Measurements from ENCODE around the gene ITGA2.

ITGA2 gene

DNA sequence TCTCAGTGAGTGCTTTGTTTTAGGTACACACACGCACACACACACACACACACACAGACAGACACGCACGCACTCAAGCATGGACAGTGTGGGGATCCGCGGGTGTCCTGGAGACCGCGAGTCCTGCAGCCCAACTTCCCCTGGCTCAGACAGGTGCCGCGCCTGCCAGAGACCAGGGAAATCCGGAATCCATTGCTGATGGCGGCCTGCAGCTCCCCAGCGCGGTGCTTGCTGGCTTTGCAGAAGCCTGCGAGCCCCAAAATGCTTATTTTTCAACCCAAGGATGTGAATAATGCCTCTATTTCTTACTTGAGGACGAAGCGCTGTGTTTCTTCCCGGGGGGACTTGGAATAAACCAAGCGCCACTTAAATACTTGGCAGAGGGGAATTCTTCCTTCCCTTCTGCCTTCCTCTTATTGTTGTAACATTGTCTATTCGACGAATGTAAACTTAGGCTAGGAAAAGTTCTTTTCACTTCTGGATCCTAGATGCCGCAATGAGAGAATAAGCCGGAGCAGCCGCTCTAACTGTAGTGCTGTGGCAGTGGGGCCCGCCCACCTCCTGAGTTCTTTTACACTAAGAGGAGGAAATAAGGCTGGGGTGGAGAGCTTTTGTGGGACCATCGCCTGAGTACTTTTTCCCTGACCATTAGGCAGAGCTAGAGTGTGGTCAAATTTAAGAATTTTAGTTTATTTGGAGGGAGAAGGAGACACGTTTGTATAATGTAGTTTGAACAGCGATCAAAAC is 802 bp downstream of the ITGA2 start:
- no peak for DNase-seq

GRCh38 chr5:52990528-52990925 is 1.4 kb downstream of the ITGA2 start:
- no peak for DNase-seq

DNA sequence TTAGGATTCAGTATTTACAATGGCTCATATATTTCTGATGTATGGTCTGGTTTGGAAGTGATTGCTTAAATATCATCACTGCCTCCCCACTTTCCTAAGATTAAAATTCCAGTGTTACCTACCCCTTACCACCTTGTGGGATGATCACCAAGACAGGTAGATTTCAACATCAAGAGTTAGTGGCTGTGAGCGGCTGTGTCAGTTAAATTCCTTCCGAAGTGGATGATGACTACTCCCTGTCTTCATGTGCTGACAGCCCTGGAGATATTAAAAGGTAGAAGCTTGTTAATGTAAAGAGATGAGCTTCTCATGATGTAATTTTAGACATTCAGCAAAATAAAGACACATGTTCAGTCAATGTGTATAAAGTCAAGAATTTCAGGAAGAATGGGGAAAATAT is 4.2 kb downstream of the ITGA2 start:
- no peak for DNase-seq

- no peak for DNase-seq
These were observed 5.1 kb downstream of the ITGA2 start for GRCh38 chr5:52994266-52994665.

DNA sequence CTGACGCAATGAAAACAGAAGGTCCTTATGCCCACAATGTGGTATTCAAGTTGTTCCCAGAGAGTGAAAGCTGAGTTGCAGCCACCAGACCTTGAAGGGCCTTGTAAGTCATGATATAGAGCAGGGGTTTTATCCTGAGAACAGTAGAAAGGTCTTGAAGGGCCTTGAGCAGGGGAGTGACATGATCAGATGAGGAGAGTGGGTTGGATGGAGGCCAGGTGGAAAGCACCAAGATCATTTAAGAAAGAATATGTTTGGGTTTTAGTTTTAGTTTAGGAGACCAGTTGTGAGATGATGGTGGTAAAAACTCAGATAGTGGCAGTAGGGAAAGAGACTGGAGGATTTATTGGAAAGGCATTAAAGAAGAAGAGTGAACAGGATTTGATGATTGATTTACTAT is 5.9 kb downstream of the ITGA2 start:
- DNase-seq, result no peak

DNA sequence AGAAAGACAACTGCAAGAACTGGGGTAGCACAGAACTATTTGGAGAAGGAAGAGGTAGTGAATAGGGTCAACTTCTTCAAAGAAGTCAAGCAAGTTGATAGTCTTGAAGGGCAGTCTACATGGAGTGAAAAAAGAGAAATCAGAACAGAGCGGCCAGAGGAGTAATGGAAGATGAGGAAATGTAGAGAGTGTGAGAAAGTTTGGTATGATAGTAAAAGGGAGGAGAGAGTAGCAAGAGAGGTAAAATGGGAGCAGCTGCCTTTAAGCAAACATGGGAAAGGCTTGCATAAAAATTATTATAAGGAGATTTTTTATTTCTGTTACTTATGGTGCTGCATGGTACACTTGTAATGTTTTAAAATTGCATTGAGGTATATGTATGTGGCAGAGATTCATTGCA is 6.8 kb downstream of the ITGA2 start:
- no peak for DNase-seq

GRCh38 chr5:52996979-52997378 is 7.8 kb downstream of the ITGA2 start:
- no peak for DNase-seq

GRCh38 chr5:52997424-52997823 is 8.3 kb downstream of the ITGA2 start:
- DNase-seq, result no peak

- DNase-seq, result no peak
These were observed 9.6 kb downstream of the ITGA2 start for GRCh38 chr5:52998552-52999313.

DNA sequence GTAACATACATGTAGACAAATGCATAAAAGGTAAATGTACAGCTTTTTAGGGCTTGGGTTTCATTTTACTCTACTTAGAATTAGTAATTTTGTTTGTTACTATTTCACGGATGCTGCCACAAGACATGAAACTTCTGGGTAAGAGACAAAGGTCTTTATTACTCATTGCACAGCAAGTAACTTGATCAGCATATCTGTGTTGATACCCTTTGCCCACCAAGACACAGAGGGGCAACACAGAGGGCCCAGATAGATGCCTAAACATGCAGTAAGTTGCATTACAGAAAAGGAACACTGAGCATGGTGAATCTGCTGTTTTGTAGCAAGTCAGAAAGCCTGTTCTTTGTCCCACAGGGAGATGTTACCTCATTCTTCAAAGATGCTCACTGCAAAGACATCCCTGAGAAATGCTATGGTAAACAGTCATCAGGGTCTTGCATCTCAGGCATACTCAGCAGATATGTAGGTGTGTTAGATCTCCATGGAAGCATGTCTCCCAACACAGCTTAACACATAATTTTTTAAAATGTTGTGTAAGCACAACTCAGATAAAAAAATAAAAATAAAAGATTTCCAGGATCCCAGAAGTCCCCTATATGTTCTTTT is 10.3 kb downstream of the ITGA2 start:
- DNase-seq, result no peak

GRCh38 chr5:53001541-53001940 is 12.4 kb downstream of the ITGA2 start:
- no peak for DNase-seq

- no peak for DNase-seq
These were observed 13.3 kb downstream of the ITGA2 start for GRCh38 chr5:53002491-53002890.

DNA sequence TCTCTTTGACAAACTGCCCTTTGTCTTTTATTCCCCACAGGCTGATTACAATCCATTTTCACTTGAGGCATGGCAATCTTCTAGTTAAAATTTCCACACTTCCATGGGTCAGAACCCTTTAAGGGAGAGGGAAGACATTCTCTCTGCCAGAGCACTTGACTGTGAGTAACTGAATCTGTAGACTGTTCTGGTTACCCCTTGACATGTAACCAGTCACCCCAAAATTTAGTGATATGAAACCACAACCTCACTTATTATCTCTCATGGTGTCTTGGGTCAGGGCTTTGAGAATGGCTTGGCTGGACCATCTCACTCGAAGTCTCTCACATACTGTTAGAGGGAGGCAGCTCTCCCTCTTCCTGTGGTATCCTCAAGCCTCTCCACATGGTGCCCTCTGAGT is 14.0 kb downstream of the ITGA2 start:
- DNase-seq, result no peak

DNA sequence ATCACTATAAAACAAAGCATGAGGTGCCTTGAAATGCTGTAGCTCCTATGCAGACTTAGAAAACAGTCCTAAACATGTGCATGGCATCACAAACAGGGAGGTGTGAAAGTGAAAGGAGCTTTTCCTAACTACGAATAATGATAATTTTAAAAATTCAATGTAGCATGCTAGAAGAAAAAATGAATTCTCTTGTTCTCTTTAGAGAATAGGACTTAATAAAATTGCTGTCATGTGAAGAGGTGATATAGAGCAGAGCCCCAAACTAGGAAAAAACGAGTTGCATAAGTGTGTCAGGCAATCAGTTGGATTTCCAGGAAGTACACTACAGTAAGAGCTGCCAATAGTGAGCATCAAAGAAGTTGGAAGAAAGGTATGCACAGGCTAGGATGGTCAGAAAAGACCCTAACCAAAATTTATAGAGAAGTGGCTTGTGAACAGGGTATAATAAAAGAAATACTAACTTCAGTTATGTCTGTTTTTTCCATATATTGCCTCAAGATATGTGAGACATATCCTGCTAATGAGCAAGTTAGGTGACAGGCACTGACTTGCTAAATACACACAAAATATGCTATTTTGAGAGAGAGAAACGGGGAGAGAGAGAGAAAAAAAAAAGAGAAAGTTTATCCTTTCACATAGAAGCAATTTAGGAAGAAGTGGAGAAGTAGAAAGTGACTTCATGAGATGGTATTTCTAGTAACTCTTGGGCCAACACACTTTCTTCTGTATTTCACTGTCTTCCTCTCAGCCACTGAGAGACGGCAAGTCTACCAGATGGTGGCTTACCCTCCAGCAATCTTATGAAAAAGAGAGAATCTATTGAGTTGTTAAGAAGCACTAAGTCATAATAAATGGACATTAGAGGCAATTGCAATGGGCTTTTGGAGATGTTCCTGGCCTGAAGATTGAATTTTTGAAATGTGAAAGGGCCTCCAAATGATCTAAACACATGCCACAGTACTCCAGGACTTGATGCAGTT is 18.0 kb downstream of the ITGA2 start:
- no peak for DNase-seq

- no peak for DNase-seq
These were observed 19.6 kb downstream of the ITGA2 start for GRCh38 chr5:53008751-53009150.

DNA sequence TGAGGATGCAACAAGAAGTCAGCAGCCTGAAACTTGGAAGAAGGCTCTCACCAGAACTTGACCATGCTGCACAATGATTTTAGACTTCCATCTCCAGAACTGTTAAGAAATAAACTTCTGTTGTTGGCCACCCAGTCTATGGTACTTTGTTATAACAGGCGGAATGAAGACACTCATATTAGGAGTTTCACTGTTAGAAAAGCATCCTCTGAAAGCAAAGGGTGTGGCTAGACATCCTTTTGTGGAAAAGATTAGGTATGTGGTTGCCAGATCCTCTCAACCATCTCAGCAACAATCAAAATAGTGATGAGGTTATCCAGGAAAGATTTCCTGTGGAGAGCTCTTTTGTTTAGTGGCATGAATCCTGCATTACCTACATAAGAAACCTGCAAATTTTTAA is 20.7 kb downstream of the ITGA2 start:
- DNase-seq, result no peak

DNA sequence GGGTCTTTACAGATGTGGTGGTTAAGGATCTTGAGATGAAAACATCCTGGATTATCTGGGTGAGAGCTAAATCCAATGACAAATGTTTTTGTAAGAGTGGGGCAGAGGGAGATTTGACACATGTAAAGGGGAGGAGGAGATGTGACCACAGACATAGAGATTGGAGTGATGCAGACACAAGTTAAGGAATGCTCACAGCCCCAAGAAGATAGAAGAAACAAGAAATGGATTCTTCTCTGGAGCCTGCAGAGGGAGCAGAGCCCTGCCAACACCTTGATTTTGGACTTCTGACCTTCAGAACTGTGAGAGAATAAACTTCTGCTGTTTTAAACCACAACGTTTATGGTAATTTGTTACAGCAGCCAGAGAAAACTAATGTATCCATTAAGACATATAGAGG is 21.7 kb downstream of the ITGA2 start:
- no peak for DNase-seq

DNA sequence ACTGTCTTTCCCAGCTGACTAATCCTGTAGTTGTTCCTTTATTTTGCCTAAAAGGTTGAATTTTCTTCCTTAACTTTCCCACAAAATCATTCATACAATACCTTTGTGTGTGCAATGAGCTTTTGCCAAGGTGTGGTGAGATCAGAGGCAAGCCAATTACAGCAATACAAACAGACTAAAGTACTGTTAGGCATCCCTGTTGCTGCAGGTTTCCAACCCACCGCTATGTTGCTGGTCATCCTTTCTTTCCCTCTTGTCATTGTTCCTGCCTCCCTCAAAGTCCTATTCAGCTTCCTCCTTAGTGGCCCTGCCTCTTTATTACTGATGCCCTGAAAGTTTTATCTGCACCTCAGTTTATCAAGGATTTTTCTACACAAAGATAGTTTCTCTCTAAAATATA is 22.1 kb downstream of the ITGA2 start:
- DNase-seq, result no peak

DNA sequence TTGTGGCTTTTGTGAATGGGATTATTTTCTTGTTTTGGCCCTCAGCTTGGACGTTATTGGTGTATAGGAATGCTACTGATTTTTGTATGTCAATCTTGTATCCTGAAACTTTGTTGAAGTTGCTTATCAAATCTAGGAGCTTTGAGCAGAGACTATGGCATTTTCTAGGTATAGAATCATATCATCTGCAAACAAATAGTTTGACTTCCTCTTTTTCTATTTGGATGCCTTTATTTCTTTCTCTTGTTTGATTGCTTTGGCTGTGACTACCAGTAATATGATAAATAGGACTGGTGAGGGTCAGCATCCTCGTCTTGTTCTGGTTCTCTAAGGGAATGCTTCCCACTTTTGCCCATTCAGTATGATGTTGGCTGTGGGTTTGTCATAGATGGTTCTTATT is 24.7 kb downstream of the ITGA2 start:
- DNase-seq, result no peak

DNA sequence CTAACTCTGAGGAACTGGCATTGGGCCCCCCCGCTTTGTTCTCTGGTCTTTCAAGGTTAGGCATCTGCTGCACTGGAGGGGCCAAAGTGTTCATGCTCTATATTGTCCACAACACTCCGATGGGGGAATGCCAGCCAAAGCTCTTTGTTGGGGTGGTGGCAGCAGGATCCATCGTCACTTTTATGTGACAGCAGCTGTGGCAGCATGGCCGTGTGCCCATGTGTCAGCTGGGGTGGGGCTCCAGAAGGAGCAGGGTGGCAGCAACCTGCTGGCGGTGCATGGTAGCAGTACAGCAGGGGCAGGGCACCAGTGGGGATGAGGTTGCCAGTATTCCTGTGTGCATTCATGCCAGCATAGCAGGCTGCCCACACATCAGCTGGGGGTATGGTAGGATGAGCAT is 28.2 kb downstream of the ITGA2 start:
- no peak for DNase-seq

DNA sequence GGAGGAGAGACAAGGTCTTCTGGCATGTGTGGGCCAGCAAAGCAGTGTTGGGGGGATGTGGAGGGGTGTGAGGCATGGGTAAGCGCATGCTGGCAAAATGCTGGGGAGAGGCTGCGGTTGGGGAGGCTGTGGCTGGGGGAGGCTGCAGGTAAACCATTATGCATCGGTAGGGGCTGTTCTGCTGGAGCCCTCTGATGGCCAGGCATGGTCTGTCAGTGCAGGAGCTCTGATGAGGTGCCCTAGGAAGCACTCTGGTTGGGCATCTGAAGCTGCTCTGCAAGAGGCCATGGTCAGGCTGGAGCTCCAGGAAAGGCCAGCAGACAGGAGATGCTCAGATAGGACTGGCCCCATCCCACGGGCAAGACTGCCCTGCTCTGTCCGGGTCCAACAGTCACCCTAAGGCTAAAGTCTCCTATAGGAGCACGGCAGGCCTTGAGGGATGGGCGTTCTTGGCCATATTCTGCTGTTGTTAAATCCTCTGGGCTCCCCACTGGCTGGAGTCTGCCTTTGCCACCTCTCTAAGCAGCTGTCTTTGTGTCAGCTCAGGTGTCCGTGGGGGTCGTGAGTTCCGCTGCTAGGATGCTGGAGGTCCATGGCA is 28.7 kb downstream of the ITGA2 start:
- DNase-seq, result no peak

DNA sequence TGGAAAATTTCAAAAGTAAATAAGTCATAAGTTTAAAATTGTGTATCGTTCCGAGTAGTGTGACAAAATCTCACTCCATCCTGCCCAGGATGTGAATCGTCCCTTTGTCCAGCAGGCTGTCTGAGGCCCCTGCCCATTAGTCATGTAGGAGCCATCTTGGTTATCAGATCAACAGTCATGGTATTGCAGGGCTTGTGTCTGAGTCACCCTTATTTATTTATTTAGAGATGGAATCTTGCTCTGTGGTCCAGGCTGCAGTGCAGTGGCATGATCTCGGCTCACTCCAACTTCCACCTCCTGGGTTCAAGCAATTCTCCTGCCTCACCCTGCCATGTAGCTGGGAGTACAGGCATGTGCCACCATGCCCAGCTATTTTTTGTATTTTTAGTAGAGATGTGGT is 30.2 kb downstream of the ITGA2 start:
- DNase-seq, result no peak

Data from DMS153 (cell line).